Measurements from ENCODE around the gene RIIAD1.

DNA sequence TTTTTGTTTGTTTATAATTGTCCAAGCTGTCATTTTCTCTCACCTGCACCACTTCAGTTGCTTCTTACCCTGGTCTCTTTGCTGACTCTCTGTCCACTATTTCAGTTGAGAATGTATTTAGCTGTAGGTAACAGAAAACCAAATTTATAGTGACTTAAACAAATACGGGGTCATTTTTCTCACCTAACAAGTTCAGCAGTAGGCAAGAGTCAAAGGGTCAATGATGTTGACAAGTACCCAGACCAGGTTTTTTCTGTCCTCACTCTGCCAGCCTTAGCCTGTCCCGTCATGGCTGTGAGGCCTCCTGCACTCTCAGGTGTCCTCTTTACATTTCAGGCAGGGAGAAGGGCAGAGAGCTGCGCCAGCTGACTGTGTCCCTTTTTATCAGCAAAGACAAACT lies 11.8 kb downstream of the RIIAD1 start:
- TF ChIP-seq, protein P1, sequence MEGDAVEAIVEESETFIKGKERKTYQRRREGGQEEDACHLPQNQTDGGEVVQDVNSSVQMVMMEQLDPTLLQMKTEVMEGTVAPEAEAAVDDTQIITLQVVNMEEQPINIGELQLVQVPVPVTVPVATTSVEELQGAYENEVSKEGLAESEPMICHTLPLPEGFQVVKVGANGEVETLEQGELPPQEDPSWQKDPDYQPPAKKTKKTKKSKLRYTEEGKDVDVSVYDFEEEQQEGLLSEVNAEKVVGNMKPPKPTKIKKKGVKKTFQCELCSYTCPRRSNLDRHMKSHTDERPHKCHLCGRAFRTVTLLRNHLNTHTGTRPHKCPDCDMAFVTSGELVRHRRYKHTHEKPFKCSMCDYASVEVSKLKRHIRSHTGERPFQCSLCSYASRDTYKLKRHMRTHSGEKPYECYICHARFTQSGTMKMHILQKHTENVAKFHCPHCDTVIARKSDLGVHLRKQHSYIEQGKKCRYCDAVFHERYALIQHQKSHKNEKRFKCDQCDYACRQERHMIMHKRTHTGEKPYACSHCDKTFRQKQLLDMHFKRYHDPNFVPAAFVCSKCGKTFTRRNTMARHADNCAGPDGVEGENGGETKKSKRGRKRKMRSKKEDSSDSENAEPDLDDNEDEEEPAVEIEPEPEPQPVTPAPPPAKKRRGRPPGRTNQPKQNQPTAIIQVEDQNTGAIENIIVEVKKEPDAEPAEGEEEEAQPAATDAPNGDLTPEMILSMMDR (IDR thresholded peaks at IDR 0.05; ENCODE audit: insufficient read depth, low read length), result no peak
- TF ChIP-seq POLR2AphosphoS5 (IDR thresholded peaks at IDR 0.05; ENCODE audit: low read depth), result no peak

All from HL-60 (cell line).